Vagina (tissue), 2 donors: ENCODE measurements around the gene SNX24.

Source experiments
- POLR2A ChIP-seq, 2 donors: fragments of 450-650 bp; IDR thresholded peaks; one replicate each; pipeline ENCODE4 v1.6.1; 2017; ENCODE audit warnings: antibody characterized with exemption in 2 of 2, mild to moderate bottlenecking in 2 of 2, moderate library complexity in 2 of 2
- TF ChIP-seq, protein P1 (sequence below), 3 experiments: fragments of 450-650 bp in 2 of 3; fragments of 200-600 bp in 1 of 3; sonication (generic) in 1 of 3; IDR thresholded peaks; one replicate each; pipeline ENCODE4 v1.5.1; 2017 to 2019; ENCODE audit warnings: antibody characterized with exemption in 3 of 3, mild to moderate bottlenecking in 2 of 3, moderate library complexity in 2 of 3

DNA sequence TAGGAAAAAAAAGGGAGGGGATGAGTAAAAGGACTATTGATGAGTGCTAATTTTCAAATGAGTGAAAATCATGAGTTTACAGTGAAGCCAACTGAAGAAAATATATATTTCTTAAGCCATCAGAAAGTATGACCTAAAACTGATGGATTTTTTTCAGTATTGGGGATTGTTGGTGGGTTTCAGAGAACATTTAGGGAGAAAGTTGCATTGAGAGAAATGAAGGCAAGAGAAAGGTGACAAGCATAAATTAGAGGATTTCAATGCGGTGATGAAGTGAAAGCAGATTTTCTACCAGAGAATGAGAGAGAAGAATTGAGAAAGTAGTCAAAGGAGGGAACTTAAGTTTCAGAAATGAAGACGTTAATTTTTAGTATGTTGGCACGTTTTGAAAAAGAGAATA lies 8.5 kb upstream of the SNX24 start:
- TF ChIP-seq, protein P1, sequence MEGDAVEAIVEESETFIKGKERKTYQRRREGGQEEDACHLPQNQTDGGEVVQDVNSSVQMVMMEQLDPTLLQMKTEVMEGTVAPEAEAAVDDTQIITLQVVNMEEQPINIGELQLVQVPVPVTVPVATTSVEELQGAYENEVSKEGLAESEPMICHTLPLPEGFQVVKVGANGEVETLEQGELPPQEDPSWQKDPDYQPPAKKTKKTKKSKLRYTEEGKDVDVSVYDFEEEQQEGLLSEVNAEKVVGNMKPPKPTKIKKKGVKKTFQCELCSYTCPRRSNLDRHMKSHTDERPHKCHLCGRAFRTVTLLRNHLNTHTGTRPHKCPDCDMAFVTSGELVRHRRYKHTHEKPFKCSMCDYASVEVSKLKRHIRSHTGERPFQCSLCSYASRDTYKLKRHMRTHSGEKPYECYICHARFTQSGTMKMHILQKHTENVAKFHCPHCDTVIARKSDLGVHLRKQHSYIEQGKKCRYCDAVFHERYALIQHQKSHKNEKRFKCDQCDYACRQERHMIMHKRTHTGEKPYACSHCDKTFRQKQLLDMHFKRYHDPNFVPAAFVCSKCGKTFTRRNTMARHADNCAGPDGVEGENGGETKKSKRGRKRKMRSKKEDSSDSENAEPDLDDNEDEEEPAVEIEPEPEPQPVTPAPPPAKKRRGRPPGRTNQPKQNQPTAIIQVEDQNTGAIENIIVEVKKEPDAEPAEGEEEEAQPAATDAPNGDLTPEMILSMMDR (IDR thresholded peaks at IDR 0.05), result no peak
- TF ChIP-seq POLR2A (IDR thresholded peaks at IDR 0.05), result no peak
